COLO668 (cell line): ENCODE data around the gene ITPA.

Experiments used
- DNase-seq: peaks from one replicate; lab custom pipeline; 2025; ENCODE audit not compliant: unreplicated experiment; lab: John Stamatoyannopoulos, UW

ITPA gene

DNA sequence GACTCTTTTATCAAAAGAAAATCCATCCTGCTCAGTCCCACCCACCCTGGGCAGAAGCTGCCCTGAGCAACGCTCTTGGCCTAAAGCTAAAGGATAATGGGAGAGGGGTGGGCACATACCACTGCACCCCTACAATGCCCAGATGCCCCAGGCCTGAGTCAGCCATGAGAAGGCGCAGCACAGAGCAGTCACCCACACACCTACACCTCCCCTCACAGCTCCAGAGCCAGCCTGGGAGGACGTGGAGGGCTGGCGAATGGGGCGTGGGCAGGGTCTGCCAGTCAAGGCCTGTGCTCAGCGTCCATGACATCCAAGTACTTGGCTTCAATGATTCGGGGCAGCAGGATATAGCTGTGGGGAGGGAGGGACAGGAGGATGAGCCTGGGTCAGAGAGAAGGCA, 18.2 kb downstream of the ITPA start:
- DNase-seq: no peak

DNA sequence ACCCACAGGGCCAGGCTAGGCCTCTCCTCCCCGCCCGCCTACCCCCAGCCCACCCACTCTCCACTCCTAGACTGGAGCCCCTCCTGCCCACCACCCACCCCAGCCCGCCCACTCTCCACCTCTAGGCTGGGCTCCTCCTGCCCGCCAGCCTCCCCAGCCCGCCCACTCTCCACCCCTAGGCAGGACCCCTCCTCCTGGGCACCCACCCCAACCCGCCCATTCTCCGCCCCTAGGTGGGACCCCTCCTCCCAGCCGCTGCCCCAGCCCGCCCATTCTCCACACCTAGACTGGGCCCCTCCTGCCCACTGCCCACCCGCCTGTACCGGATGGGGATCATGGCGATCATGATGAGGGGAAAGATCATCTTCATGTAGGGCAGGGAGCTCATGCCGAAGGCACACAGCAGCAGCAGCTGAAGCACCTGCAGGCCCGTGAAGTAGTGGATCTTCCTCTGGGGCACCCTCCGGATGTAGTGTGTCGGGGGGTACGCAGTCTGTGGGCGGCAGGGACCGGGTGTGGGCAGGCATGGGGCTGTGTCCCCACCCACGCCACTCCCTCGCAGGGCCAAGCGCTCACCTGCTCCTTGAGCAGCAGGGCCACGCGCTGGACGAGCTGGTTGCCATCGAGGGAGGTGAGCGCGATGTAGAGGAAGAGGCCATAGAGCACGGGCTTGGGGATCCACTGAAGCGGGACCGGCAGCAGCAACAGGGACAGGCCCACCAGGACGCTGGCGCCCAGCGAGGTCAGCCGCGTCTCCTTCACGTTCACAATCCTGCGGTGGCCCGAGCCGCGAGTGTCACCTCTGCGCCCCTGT, 18.8 kb downstream of the ITPA start:
- no peak for DNase-seq

DNA sequence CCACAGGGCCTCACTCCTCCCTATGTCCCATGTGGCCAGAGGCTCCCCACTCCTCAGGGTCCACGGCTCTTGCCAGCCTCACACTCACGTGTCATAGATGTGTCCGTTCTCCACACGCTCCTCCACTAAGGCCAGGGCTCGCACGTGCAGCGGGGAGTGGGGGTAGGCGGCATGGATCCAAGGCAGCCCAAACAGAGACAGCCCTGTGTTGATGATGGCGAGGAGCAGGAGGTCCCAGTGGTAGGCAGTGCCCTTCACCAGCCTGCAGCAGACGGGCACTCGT, 19.4 kb downstream of the ITPA start:
- DNase-seq: no peak

DNA sequence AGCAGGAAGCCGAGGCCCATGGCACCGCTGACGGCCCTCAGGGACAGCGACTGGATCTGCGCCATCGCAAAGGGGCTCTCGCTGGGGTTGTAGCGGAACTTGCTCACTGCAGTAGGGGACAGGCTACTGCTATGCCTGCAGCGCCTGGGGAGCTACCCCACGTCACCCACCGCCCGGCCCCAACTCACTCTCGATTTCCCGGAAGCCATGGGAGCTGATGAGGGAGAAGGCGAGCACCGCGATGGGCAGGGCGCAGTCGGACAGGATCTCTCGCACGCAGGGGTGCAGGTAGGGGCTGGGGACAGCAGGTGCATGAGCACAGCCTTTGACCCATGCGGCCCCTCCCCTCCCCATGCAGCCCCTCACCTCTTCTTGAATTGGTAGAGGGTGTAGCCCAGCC, 19.9 kb downstream of the ITPA start:
- DNase-seq: no peak

DNA sequence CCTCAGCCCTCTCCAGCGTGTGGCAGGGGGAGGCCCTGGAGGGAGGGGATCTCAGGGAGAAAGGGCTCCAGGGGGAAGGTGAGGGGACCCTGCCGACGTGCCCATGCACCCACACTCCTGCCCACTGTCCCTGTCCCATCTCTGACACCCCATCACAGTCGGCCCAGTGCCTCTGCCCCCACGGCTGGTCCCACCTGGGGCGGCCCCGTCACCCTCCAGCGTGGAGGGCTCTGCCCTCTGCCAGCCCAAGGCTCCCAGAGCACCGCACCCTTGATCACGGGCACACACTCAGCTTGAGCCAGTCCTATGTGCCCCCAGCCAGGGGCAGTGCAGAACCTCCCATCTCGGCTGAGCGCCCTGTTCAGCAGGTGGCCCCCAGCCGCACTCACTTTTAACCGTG, 20.5 kb downstream of the ITPA start:
- DNase-seq: no peak

DNA sequence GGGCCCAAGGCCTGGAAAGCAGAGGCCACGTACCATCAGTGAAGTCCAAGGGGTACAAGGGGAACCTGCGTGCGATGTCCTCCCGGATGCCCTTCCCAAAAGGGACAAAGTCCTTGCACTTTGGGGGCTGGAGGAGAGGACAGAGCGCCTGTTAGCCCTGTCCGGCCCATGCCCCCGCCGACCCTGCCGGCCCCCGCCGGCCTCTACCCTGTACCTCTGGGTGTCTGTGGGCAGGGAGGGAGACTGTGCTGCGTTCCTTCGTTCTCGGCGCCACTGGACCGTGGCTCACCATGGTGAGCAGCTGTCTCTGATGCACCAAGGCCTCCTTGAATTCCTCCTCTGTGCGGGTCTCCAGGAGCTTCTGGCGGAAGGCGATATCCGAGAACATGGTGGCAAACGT, 21.8 kb downstream of the ITPA start:
- DNase-seq: no peak

DNA sequence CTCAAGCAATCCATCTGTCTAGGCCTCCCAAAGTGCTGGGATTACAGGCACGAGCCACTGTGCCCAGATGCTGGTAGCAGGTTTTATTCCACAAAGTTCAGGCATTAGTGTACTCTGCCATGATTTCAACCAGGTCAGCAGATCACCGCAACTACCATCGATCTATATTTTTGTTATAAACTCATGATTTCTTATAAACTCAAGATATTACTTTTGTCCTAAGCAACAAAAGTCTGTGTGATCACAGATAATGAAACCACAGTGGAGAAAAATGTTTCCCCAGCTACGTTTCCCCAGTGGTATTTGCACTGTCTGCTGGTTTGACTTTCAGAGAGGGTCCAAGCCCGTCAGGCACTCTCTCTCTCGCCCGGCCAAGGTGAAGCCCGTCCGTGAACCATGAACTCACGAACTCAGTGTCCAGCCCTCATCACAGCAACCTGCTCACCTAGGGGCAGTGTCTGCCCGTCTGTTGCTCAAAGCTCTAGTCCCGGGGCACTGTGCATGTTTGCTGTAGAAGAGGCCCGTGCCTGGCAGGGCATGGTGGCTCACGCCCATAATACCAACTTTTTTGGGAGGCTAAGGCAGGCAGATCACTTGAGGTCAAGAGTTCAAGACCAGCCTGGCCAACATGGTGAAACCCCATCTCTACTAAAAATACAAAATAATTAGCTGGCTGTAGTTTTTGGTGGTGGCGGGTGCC, 22.7 kb downstream of the ITPA start:
- DNase-seq: no peak

DNA sequence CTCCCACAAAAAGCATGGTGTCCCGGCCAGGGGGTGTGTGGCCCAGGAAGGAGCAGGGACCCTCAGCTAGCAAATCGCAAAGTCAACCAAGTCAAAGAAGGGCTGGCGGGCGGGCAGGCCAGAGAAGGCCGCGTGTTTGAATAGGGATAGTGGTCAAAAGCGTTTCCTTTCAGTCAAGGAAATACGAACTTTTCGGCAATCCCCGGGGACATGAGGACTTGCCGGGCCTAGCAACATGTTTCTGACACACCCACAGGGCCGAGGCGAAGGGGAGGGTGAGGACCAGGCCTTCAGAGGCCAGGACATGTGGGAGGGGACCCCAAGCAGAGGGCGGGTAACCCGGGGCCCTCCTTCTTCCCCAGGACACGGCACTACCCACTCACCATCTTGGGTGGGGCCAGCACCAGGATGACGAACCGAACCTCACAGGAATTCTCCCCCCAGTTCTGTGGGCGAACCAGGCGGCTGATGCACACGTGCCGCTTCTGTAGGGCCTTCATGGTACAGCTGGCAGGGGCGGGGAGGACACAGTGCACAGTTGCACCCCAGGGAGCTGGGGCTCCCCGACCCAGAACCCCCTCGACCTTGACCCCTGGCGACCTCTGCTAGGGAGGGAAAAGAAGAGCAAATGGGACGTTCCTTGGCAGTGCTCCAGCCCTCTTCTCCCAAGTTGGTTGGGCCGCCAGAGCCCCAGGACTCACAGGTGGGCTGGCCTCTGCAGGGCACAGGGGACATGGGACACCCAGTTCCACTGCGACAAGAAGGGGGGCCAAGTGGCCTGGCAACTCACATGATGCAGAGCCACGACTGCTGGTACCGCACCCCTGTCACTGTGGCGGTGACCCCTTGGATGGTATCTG, 24.1 kb downstream of the ITPA start:
- no peak for DNase-seq

DNA sequence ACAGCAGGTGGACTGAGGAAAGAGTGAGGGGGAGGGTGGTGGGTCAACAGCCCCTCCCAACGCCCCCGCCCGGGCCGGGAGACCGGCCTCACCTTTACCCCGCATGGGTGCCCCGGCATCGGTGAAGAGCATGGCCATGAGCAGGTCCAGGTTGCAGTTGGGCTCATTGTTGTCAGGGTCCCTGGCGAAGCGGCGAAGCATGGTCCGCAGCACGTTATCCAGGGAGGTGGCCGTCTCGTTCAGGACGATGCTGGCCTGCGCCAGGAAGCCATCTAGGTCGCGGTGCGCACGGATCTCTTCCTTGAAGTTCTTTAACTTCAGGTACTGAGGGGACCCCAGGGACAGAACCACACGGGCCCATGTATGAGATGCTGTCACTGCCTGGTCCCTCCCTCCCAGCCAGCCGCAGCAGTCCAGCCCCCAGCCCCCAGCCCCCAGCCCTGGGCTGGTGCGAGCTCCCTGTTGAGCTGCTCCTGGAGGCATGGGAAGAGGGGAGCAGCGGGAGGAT, 24.7 kb downstream of the ITPA start:
- no peak for DNase-seq

DNA sequence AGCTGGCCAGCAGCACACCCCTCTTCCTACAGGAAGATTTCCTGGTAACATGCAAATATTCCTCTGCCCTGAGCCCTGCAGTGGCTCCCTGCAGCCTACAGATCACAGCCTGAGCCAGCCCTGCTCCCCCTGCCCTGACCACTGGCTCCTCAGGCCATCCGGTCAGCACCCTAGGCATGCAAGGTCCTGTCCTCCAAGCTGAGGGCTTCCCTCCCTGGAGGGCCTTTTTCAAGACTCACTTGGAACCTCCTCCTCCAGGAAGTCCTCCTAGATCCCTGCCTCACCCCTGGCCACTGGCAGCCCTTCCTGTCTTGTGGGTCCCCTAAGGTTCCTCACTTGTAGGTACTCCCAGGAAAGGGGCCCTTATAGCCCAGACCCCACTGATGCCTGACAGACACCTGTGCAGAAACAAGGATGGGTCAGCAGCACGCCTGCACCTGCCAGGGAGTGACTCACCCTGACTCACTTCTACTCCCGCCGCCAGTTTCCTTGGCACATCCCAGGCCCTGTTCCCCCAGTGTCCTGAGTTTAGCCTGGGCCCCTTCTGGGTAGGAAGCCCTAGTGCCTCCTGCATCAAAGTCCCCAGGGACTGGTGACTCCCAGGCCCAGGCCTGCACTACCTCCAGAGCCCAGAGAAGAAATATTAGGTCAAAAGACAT, 26.5 kb downstream of the ITPA start:
- peak; percentile 72 for DNase-seq

DNA sequence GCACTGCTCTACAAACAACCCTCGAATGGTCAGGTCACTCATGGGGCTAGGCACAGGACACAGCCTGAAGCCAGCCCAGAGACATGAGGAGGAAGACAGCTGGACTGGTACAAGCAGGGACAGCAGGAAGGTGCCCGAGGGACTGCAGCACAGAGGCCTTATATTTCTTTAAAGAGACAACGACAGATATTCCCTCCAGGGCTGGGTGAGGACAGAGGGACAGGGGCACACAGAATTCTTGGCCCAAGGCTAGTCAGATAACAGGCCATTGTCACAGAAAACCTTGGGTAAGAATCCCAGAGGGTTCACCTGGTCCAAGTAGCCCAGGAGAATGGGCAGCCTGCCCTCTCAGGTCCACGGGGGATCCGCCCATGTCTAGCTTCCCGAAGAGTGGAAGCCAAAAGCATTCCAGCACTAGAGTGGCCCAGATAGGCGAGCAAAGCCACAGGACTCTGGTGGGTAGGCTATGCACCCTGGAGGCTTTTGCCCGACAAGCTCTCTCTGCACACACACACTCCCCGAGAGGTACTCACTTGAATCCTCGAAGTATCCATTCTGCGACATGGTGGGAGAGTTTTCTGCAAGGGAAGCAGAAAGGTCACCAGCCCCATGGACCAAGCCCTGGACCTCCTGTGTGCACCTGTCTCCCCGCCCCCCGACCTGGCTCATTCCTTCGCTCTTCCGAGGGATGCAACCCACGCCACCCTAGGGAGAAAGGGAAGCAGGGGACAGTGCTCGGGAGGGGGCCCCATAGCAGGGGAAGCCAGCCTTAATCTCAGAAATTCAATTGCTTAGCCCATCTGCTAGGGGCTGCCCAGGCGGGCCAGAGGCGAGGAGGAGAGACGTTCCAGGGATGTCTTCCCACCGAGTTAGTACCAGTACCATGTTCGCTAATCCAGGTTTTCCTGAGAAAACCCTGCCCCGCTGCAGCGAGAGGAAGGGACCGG, 28.0 kb downstream of the ITPA start:
- peak; percentile 36 for DNase-seq

DNA sequence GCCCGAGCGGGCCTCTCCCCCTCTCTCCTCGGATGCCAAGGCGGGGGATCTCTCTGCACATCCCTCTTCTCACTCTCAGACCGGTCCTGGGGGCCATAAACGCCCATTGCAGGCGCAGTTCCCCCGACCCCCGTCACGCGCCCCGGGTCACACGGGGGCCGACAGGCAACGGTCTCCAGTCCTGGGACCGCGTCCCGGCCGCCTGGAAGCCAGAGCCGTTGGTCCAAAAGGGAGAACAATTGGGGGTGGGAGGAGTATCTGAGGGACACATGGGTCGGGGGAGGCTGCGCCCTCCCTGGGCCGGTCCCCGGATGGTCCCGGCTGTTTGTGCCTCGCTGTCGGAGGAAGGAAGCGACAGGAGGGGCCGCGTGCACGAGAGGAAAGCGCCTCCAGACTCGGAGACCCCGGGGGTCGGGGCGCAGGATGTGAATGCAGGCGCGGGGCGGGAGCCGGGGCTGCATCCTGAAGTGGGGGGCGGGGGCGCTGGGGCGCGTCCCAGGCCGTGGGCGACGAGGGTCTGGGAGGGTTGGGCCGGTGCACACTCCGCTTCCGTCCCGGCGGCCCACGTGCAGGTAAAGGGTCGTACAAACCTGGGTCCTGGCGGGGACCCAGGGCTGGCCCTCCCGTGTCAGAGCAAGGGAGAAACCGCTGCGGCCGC, 28.8 kb downstream of the ITPA start:
- peak; percentile 55 for DNase-seq

DNA sequence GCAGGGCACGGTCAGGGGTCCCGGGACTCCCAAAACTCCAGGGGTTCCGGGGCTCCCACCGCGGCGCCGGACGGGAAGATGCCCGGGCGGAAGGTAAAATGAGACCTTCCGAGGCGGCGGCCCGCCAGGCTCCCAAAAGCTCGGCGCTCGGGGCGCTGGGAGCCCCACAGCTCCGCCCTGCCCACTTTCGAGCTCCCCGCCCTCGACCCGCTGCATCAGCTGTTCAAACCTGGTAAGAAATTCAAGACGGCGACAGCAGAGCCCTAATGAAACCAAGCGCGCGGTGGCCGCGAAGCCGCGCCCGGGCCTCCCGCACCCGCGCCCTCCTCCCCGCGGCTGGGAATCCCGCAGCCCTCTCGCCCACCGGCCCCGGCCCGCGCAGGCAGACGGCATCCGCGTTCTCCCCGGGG, 29.3 kb downstream of the ITPA start:
- DNase-seq: peak; percentile 64

DNA sequence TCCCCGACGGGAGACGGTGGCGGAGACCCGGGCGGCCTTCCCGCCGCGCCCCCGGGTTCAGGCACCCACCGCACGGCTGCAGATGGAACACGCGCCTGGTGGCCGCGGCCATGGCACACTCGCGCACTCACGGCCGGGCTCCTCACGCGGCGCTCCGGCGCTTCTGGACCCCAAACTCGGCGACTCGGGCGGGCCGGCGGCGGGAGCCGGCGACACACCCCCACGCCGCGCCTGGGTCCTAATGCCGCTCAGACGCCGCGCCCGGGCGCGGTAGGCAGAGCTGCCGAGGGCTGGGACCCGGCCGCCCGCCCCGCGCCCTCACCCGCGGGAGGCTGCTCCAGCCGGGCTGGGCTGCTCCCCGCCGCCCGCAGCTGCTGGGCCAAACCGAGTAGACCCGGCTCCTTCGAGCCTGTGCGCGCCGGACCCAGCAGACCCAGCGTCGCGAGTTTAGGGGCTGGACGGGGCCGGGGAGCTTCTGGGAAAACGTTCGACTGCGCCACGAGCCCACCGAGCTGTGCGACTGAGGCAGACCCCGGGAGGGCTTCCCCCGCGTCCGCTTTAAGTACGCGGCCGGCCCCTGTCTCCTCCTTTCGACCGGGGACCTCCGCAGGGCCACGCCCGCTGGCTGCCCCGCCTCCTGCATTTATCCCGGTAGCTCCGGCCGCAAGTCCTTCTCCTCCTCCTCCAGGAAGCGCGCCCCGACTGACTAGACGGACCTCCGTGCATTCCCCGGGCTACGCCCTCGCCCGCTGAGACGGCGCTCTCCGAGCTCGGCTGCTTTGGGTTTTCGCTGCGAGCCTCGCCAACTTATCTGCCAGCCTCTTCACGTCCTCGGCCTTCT, 29.9 kb downstream of the ITPA start, which contains the start of gene SLC4A11:
Gene SLC4A11, minus strand, starts transcription at position 165 of the 841 bp plus-strand sequence. Its CDS starts 53 bp downstream, at position 112.
- peak; percentile 80 for DNase-seq

DNA sequence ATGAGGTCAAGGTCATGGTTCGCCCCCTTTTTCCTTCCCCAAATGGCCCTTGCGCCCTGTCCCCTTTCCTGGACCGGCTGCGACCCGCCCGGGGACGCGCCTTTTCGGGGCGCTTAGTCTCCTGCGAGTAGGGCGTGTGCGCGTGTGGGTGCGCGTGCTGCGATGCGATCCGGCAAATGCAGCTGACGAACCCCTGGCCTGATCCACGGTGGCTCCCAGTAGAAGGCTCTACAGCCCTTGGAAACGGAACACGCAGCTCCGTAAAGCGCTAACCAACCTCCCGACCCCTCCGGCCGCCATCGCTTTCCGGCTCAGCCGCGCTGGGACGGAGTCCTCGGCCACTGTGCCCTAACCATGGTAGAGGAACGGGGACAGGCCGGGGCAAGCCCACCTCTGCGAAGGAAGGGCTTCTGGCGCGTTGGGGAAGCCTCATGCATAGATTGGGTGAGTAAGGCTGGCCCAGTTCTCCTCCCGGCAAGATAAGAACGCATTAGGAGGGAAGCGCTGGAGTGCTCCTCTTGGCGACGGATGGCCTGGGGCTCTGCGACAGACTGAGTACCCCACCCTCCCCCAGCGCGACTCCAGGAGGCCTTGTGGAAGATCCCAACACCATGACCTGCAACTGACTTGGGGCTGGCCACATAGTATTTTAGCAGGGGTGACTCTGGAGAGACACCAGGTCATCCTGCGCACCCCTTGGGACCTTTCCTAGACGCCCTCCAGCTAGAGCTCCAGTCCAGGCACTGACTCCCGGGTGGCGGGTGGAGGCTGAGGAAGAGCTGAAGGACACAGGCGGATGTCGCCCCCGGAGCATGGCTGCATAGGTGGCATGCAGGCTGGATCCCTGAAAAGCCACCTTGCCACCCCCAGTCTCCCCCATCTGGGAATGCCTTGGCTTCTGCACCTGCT, 30.8 kb downstream of the ITPA start:
- peak; percentile 53 for DNase-seq

DNA sequence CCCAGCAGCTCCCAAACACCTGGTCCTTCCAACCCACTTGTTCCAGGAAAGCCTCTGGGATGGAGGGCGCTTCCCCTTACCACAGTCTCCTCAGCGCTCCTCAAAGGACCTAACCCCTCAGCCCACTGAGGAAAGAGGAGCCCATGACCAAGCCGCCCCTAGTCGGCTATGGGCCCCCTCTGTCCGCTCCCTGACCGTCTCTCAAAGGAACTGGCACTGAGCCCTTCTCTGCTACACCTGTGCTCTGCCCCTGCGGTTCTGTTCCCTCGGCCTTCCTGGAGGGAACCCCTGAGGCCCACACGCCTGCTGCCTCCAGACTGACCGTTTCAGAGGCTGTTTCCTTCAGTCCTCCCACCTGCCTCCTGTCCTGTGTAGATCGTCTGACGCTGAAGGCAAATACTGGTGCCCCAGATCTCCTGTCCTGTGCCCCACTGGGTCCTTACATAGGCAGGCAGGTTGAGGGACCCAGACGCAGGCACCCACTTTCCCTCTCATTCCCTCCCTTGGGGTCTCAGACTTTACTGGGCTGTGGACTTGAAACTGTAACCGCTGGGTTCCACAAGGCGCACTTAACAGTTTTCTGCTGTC, 31.6 kb downstream of the ITPA start:
- no peak for DNase-seq

DNA sequence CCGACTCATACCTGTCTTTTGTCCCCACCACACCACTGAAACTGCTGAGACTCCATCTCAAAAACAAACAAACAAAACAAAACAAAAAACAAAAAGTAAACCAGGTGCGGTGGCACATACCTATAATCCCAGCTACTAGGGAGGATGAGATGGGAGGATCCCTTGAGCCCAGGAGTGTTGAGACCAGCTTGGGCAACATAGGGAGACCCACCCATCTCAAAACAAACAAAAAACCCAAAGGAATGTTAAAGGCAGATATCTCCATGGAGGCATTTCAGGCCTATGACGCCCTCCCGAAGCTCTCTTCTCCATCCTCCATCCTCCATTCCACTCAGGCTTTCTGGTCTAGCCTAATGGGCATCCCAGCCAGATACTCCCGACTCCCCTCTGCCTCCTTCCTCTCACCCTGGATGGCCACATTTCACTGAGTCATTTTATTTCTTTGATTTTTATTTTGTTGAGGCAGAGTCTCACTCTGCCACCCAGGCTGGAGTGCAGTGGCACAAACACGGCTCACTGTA, 32.9 kb downstream of the ITPA start:
- no peak for DNase-seq
